Liver (tissue), 9 donors: Measurements from ENCODE around the gene GPC1. TPM values are rescaled to one million over a fixed set of nuclear protein-coding genes. Genes with fewer than 3 reads are reported as not detected.

Experiments
- DNase-seq: peaks from one replicate; pipeline ENCODE4 v3.0.0-alpha.2; 2017; ENCODE audit warnings: low spot score
- H3K27ac ChIP-seq, 2 donors: one replicate each; pipeline ENCODE4 v1.7.0; 2013; ENCODE audit warnings: inconsistent platforms in 2 of 2, low read length in 2 of 2, control low read depth in 1 of 2, low read depth in 1 of 2, mild to moderate bottlenecking in 1 of 2
- H3K27me3 ChIP-seq, 4 donors: one replicate each; pipeline versions ENCODE4 v1.6.1 to v1.7.0; 2013; ENCODE audit warnings: low read length in 3 of 4, inconsistent platforms in 1 of 4, mild to moderate bottlenecking in 1 of 4, moderate library complexity in 1 of 4; ENCODE audit not compliant: control insufficient read depth in 4 of 4, insufficient read depth in 4 of 4
- H3K36me3 ChIP-seq, 4 donors: one replicate each; pipeline versions ENCODE4 v1.6.1 to v1.7.0; 2013; ENCODE audit warnings: low read length in 3 of 4, mild to moderate bottlenecking in 3 of 4, low read depth in 1 of 4, moderate library complexity in 1 of 4; ENCODE audit not compliant: control insufficient read depth in 4 of 4, insufficient read depth in 3 of 4
- H3K4me1 ChIP-seq, 4 donors: one replicate each; pipeline versions ENCODE4 v1.6.1 to v1.7.0; 2013; ENCODE audit warnings: low read length in 3 of 4, mild to moderate bottlenecking in 3 of 4, moderate library complexity in 1 of 4; ENCODE audit not compliant: control insufficient read depth in 4 of 4, insufficient read depth in 4 of 4
- H3K4me3 ChIP-seq, 3 donors: one replicate each; pipeline versions ENCODE4 v1.6.1 to v1.7.0; 2013; ENCODE audit warnings: low read length in 3 of 3, control low read depth in 1 of 3, low read depth in 1 of 3, mild to moderate bottlenecking in 1 of 3
- H3K9ac ChIP-seq, 2 donors: one replicate each; pipeline ENCODE4 v1.7.0; 2013; ENCODE audit warnings: low read length in 2 of 2, mild to moderate bottlenecking in 2 of 2, moderate library complexity in 2 of 2, control low read depth in 1 of 2, low read depth in 1 of 2
- H3K9me3 ChIP-seq, 4 donors: one replicate each; pipeline versions ENCODE4 v1.6.1 to v1.7.0; 2013; ENCODE audit warnings: low read length in 3 of 4; ENCODE audit not compliant: control insufficient read depth in 4 of 4
- EGR1 ChIP-seq, 2 donors: IDR thresholded peaks; 2 replicates each; pipeline ENCODE4 v1.6.1; 2016 to 2018; ENCODE audit warnings: antibody characterized with exemption in 2 of 2, low read depth in 2 of 2
- FOXA1 ChIP-seq: IDR thresholded peaks from 2 replicates; pipeline ENCODE4 v1.6.1; 2016; ENCODE audit warnings: antibody characterized with exemption
- FOXA2 ChIP-seq: IDR thresholded peaks from 2 replicates; pipeline ENCODE4 v1.6.1; 2016; ENCODE audit warnings: antibody characterized with exemption
- GABPA ChIP-seq, 2 donors: IDR thresholded peaks in 1 of 2; conservative IDR thresholded peaks in 1 of 2; 2 replicates each; pipeline ENCODE4 v1.6.1; 2016; ENCODE audit warnings: antibody characterized with exemption in 2 of 2, mild to moderate bottlenecking in 1 of 2, moderate library complexity in 1 of 2
- HNF4A ChIP-seq, 2 donors: conservative IDR thresholded peaks; 2 replicates each; pipeline ENCODE4 v1.6.1; 2016; ENCODE audit warnings: antibody characterized with exemption in 2 of 2, mild to moderate bottlenecking in 2 of 2
- HNF4G ChIP-seq: IDR thresholded peaks from 2 replicates; pipeline ENCODE4 v1.6.1; 2016; ENCODE audit warnings: antibody characterized with exemption
- JUND ChIP-seq, 2 donors: IDR thresholded peaks; 2 replicates each; pipeline ENCODE4 v1.6.1; 2016; ENCODE audit warnings: antibody characterized with exemption in 2 of 2
- RAD21 ChIP-seq, 2 donors: IDR thresholded peaks; 2 replicates each; pipeline ENCODE4 v1.6.1; 2016; ENCODE audit warnings: antibody characterized with exemption in 2 of 2, mild to moderate bottlenecking in 2 of 2
- RXRA ChIP-seq, 2 donors: IDR thresholded peaks; 2 replicates each; pipeline ENCODE4 v1.6.1; 2017 to 2018; ENCODE audit warnings: antibody characterized with exemption in 2 of 2, mild to moderate bottlenecking in 1 of 2
- SP1 ChIP-seq: IDR thresholded peaks from 2 replicates; pipeline ENCODE4 v1.6.1; 2018; ENCODE audit warnings: antibody characterized with exemption, mild to moderate bottlenecking
- TAF1 ChIP-seq: conservative IDR thresholded peaks from 2 replicates; pipeline ENCODE4 v1.6.1; 2016; ENCODE audit warnings: antibody characterized with exemption, mild to moderate bottlenecking
- YY1 ChIP-seq: IDR thresholded peaks from 2 replicates; pipeline ENCODE4 v1.6.1; 2016; ENCODE audit warnings: antibody characterized with exemption, mild to moderate bottlenecking
- ZBTB33 ChIP-seq: IDR thresholded peaks from 2 replicates; pipeline ENCODE4 v1.6.1; 2016; ENCODE audit warnings: antibody characterized with exemption
- WGBS: extraction: QIAGEN DNeasy Blood & Tissue Kit; methylation state at CpG from one replicate; pipeline ENCODE4 v1.1.7; 2013; 5-methylcytosine and 5-hydroxymethylcytosine counted together
- polyA plus RNA-seq, 2 donors: library from polyadenylated mRNA; stranded (reverse) in 1 of 2; unstranded in 1 of 2; fragments of 200-250 nt in 1 of 2; fragments of >200 nt in 1 of 2; fragmentation: Nextera tagmentation in 1 of 2; extraction: Ambion mirVana in 1 of 2; gene quantifications; one replicate each; pipeline versions ENCODE4 v1.2.1 to v1.2.3, GENCODE V29; 2013 to 2015
- total RNA-seq, 2 donors: library from RNA; depleted of rRNA; stranded (reverse); fragments of >200 nt; gene quantifications; one replicate each; pipeline ENCODE4 v1.2.3, GENCODE V29; 2014
- TF ChIP-seq, protein P1 (sequence below): IDR thresholded peaks from 2 replicates; pipeline ENCODE4 v1.6.1; 2016; ENCODE audit warnings: antibody characterized with exemption, mild to moderate bottlenecking
- TF ChIP-seq, protein P2 (sequence below): IDR thresholded peaks from 2 replicates; pipeline ENCODE4 v1.6.1; 2016; ENCODE audit warnings: antibody characterized with exemption
- donor health status: healthy.
- donor health status: healthy.
- donor health status: healthy.
- donor health status: healthy.
- donor health status: healthy.

Gene GPC1
- total and polyA plus RNA-seq, 4 donors, result 3.2 to 41.0 (median 9.1) TPM

DNA sequence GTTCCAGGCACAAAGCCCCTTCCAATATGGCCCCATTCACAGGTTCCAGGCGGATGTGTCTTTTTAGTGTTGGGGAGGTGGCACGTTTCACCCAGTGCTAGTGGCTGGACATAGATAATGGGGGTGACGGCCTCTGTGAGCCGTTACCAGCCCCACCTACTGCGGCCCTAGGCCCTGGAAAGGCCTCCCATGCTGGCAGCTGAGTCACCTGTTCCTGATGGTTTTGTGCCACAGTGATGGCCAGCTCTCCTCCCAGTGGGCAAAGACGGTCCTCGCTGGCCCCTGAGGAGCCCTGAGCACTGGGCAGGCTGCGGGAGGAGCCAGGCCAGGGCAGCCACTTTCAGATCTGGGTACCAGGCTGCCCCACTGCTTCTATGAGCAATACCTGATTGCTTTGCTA is 40.0 kb upstream of the GPC1 start:
- TF ChIP-seq FOXA1 (no peak), FOXA2 (no peak), HNF4G (no peak), YY1 (no peak), EGR1 (IDR thresholded peaks at IDR 0.05; ENCODE audit: low read depth in 2 of 2) (no peak), TAF1 (no peak), HNF4A (conservative IDR thresholded peaks at IDR 0.05) (no peak), ZBTB33 (no peak), RAD21 (IDR thresholded peaks at IDR 0.05) (no peak)
- no peak for DNase-seq

DNA sequence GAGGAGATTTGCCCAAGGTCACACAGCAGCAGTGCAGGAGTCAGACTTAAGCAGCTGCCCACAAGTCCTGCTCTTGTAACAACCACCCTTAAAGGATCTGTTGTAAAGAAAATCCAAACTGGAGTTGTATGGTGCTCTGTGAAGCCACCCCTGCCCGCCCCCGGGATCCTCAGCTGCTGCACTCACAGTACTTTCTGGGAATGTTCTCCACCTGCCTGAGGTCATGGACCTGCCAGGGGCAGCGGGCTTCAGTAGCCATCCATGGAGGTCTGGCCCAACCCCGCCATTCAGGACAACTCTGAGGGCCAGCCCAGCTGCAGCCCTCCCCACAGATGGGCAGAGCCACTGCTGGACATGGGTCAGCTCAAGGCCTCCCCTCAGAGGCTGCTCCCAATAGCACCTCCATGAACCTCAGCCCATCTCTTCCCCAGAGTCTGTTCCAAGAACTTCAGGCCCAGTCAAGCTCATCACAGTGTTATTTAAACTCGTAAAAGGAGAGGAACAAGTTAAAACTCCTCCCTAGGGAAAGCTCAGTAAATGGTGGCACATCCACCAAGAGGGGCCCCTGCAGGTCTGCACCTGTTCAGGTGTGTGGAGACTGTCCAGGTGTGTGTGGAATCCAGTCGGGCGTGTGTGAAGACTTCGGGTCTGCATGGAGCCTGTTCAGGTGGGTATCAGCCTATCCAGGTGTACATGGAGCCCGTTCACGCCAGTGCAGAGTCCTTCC is 39.4 kb upstream of the GPC1 start:
- no peaks in the 10 kb centered on the region for H3K36me3 ChIP-seq
- H3K27ac ChIP-seq, result no peak overlapping the region
- no peaks in the 10 kb centered on the region for H3K4me1 ChIP-seq
- no peak overlapping the region for H3K9ac ChIP-seq
- H3K9me3 ChIP-seq, result no peaks in the 10 kb centered on the region
- TF ChIP-seq FOXA1, result no peak
- no peak for TF ChIP-seq GABPA (IDR thresholded peaks at IDR 0.05 in 1 of 2, conservative IDR thresholded peaks at IDR 0.05 in 1 of 2)
- TF ChIP-seq JUND (IDR thresholded peaks at IDR 0.05), result no peak
- TF ChIP-seq TAF1, result no peak
- TF ChIP-seq, protein P1, sequence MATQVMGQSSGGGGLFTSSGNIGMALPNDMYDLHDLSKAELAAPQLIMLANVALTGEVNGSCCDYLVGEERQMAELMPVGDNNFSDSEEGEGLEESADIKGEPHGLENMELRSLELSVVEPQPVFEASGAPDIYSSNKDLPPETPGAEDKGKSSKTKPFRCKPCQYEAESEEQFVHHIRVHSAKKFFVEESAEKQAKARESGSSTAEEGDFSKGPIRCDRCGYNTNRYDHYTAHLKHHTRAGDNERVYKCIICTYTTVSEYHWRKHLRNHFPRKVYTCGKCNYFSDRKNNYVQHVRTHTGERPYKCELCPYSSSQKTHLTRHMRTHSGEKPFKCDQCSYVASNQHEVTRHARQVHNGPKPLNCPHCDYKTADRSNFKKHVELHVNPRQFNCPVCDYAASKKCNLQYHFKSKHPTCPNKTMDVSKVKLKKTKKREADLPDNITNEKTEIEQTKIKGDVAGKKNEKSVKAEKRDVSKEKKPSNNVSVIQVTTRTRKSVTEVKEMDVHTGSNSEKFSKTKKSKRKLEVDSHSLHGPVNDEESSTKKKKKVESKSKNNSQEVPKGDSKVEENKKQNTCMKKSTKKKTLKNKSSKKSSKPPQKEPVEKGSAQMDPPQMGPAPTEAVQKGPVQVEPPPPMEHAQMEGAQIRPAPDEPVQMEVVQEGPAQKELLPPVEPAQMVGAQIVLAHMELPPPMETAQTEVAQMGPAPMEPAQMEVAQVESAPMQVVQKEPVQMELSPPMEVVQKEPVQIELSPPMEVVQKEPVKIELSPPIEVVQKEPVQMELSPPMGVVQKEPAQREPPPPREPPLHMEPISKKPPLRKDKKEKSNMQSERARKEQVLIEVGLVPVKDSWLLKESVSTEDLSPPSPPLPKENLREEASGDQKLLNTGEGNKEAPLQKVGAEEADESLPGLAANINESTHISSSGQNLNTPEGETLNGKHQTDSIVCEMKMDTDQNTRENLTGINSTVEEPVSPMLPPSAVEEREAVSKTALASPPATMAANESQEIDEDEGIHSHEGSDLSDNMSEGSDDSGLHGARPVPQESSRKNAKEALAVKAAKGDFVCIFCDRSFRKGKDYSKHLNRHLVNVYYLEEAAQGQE, result no peak
- no peak for TF ChIP-seq RXRA (IDR thresholded peaks at IDR 0.05)
- TF ChIP-seq EGR1 (IDR thresholded peaks at IDR 0.05; ENCODE audit: low read depth in 2 of 2), result no peak
- no peak for TF ChIP-seq SP1
- TF ChIP-seq, protein P2, sequence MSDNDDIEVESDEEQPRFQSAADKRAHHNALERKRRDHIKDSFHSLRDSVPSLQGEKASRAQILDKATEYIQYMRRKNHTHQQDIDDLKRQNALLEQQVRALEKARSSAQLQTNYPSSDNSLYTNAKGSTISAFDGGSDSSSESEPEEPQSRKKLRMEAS, result no peak
- no peak for TF ChIP-seq HNF4A (conservative IDR thresholded peaks at IDR 0.05)
- H3K4me3 ChIP-seq, result no peak overlapping the region
- 88% methylated on average over 10 of the region's 10 CpGs for WGBS
- DNase-seq, result no peak
- no peaks in the 10 kb centered on the region for H3K27me3 ChIP-seq

More for the DNA sequence above, 40.0 kb upstream of the GPC1 start:
- Histone ChIP-seq H3K9ac (no peak overlapping the region), H3K4me3 (no peak overlapping the region), H3K4me1 (no peaks in the 10 kb centered on the region), H3K27me3 (no peaks in the 10 kb centered on the region), H3K9me3 (no peaks in the 10 kb centered on the region), H3K27ac (no peak overlapping the region), H3K36me3 (no peaks in the 10 kb centered on the region)
- 88% methylated on average over 8 of the region's 8 CpGs for WGBS
